H1 (cell line): Measurements from ENCODE around the gene UPF3A. TPM values are rescaled to one million over a fixed set of nuclear protein-coding genes. Genes with fewer than 3 reads are reported as not detected.

Experiments
- EZH2 ChIP-seq: fragments of 200-600 bp; sonication (generic); IDR thresholded peaks from 2 replicates; pipeline ENCODE4 v1.7.1; 2012; ENCODE audit warnings: low read depth, mild to moderate bottlenecking, moderate library complexity, low read length, inconsistent platforms; ENCODE audit not compliant: severe bottlenecking
- ZNF274 ChIP-seq: IDR thresholded peaks from 2 replicates; pipeline ENCODE4 v1.7.0; 2012; ENCODE audit warnings: low read length, borderline replicate concordance; ENCODE audit errors: extremely low read depth
- polyA plus RNA-seq, 7 experiments: library from polyadenylated mRNA; depleted of rRNA in 3 of 7; stranded (reverse) in 5 of 7; unstranded in 2 of 7; fragments of >200 nt in 5 of 7; fragments of 200-250 nt in 2 of 7; gene quantifications; 1 replicate in 5 of 7; 2 replicates in 1 of 7; 4 replicates in 1 of 7; pipeline versions ENCODE4 v1.2.1 to v1.2.3, GENCODE V29; 2011 to 2013; ENCODE audit warnings: missing spikeins in 2 of 7, mixed read lengths in 2 of 7
- total RNA-seq: library from RNA; stranded (reverse); fragmentation: NEBNext Ultra II Directional; extraction: Animal tissue kit (Norgen Biotek cat#: 25700); gene quantifications from 2 replicates; pipeline ENCODE4 v1.2.1, GENCODE V29; 2021
- TF ChIP-seq, protein P1 (sequence below), 3 experiments: IDR thresholded peaks; 1 replicate in 2 of 3; 2 replicates in 1 of 3; pipeline versions ENCODE4 v1.5.1 to v1.6.1; 2011; ENCODE audit warnings: low read length in 3 of 3, mild to moderate bottlenecking in 3 of 3, inconsistent platforms in 2 of 3, low read depth in 1 of 3, moderate library complexity in 1 of 3; ENCODE audit not compliant: insufficient read depth in 1 of 3; ENCODE audit errors: control extremely low read depth in 1 of 3
- TF ChIP-seq, protein P2 (sequence below): fragments of 300-600 bp; sonication (generic); IDR thresholded peaks from 2 replicates; pipeline ENCODE4 v1.7.1; 2012; ENCODE audit warnings: low read length, moderate library complexity, mild to moderate bottlenecking, inconsistent platforms; ENCODE audit not compliant: insufficient replicate concordance
- TF ChIP-seq, protein P3 (sequence below): IDR thresholded peaks from 2 replicates; pipeline ENCODE4 v1.6.1; 2011; ENCODE audit warnings: low read length, improper control_type of control experiment

The UPF3A gene
- total and polyA plus RNA-seq, 2 of the 8 experiments (the other 6 are each of a cell fraction or from before 2014, with no cell fraction given), result 47.1 to 58.2 TPM

DNA sequence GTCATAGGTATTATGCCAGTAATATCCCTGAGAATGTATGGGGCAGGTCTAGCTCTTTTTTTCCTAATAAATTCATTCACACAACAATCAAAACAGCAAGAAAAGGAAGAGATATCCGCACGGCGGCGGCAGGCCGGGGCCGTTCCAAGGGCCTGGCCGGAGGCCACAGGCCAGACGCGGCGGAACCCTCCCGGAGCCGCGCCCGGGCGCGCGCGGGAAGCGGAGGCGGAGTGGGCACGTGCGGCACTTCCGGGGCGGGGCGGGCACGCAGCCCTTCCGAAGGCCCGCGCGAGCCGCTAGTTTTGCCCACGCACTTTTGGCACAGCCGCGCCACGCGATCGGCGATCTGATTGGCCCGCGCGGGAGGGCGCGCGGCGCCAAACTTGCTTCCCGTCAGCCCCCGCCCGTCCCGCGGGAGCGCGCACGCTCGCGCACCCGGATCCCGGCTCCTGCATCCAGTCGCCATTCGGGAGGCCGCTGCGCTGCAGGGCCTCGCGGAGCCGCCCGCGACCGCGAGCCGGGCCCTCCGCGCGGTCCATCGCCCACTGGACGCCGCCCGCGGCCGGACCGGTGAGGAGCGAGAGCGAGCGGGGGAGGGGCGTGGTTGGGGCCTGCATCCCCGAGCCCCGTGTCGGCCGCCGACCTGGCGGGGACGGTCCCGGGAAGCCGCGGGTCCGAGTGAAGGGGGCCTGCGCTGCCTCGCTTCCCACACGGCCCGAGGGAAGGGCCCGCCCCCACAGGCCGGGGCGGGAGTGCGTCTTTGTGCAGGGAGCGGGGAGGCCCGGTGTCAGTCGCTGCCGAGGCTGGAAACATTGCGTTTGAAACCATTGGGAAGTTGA, 32.9 kb downstream of the UPF3A start, which contains the start of gene CHAMP1 (continued):
- TF ChIP-seq, protein P1, sequence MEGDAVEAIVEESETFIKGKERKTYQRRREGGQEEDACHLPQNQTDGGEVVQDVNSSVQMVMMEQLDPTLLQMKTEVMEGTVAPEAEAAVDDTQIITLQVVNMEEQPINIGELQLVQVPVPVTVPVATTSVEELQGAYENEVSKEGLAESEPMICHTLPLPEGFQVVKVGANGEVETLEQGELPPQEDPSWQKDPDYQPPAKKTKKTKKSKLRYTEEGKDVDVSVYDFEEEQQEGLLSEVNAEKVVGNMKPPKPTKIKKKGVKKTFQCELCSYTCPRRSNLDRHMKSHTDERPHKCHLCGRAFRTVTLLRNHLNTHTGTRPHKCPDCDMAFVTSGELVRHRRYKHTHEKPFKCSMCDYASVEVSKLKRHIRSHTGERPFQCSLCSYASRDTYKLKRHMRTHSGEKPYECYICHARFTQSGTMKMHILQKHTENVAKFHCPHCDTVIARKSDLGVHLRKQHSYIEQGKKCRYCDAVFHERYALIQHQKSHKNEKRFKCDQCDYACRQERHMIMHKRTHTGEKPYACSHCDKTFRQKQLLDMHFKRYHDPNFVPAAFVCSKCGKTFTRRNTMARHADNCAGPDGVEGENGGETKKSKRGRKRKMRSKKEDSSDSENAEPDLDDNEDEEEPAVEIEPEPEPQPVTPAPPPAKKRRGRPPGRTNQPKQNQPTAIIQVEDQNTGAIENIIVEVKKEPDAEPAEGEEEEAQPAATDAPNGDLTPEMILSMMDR (IDR thresholded peaks at IDR 0.05; ENCODE audit: control extremely low read depth in 1 of 3, insufficient read depth in 1 of 3, low read depth in 1 of 3, low read length in 3 of 3), result peak in 1 of 3 experiments; percentile 3; a peak in 2 of 4 replicates
- TF ChIP-seq ZNF274, result no peak
- TF ChIP-seq, protein P2, sequence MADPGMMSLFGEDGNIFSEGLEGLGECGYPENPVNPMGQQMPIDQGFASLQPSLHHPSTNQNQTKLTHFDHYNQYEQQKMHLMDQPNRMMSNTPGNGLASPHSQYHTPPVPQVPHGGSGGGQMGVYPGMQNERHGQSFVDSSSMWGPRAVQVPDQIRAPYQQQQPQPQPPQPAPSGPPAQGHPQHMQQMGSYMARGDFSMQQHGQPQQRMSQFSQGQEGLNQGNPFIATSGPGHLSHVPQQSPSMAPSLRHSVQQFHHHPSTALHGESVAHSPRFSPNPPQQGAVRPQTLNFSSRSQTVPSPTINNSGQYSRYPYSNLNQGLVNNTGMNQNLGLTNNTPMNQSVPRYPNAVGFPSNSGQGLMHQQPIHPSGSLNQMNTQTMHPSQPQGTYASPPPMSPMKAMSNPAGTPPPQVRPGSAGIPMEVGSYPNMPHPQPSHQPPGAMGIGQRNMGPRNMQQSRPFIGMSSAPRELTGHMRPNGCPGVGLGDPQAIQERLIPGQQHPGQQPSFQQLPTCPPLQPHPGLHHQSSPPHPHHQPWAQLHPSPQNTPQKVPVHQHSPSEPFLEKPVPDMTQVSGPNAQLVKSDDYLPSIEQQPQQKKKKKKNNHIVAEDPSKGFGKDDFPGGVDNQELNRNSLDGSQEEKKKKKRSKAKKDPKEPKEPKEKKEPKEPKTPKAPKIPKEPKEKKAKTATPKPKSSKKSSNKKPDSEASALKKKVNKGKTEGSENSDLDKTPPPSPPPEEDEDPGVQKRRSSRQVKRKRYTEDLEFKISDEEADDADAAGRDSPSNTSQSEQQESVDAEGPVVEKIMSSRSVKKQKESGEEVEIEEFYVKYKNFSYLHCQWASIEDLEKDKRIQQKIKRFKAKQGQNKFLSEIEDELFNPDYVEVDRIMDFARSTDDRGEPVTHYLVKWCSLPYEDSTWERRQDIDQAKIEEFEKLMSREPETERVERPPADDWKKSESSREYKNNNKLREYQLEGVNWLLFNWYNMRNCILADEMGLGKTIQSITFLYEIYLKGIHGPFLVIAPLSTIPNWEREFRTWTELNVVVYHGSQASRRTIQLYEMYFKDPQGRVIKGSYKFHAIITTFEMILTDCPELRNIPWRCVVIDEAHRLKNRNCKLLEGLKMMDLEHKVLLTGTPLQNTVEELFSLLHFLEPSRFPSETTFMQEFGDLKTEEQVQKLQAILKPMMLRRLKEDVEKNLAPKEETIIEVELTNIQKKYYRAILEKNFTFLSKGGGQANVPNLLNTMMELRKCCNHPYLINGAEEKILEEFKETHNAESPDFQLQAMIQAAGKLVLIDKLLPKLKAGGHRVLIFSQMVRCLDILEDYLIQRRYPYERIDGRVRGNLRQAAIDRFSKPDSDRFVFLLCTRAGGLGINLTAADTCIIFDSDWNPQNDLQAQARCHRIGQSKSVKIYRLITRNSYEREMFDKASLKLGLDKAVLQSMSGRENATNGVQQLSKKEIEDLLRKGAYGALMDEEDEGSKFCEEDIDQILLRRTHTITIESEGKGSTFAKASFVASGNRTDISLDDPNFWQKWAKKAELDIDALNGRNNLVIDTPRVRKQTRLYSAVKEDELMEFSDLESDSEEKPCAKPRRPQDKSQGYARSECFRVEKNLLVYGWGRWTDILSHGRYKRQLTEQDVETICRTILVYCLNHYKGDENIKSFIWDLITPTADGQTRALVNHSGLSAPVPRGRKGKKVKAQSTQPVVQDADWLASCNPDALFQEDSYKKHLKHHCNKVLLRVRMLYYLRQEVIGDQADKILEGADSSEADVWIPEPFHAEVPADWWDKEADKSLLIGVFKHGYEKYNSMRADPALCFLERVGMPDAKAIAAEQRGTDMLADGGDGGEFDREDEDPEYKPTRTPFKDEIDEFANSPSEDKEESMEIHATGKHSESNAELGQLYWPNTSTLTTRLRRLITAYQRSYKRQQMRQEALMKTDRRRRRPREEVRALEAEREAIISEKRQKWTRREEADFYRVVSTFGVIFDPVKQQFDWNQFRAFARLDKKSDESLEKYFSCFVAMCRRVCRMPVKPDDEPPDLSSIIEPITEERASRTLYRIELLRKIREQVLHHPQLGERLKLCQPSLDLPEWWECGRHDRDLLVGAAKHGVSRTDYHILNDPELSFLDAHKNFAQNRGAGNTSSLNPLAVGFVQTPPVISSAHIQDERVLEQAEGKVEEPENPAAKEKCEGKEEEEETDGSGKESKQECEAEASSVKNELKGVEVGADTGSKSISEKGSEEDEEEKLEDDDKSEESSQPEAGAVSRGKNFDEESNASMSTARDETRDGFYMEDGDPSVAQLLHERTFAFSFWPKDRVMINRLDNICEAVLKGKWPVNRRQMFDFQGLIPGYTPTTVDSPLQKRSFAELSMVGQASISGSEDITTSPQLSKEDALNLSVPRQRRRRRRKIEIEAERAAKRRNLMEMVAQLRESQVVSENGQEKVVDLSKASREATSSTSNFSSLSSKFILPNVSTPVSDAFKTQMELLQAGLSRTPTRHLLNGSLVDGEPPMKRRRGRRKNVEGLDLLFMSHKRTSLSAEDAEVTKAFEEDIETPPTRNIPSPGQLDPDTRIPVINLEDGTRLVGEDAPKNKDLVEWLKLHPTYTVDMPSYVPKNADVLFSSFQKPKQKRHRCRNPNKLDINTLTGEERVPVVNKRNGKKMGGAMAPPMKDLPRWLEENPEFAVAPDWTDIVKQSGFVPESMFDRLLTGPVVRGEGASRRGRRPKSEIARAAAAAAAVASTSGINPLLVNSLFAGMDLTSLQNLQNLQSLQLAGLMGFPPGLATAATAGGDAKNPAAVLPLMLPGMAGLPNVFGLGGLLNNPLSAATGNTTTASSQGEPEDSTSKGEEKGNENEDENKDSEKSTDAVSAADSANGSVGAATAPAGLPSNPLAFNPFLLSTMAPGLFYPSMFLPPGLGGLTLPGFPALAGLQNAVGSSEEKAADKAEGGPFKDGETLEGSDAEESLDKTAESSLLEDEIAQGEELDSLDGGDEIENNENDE, result no peak
- no peak for TF ChIP-seq EZH2
- TF ChIP-seq, protein P3, sequence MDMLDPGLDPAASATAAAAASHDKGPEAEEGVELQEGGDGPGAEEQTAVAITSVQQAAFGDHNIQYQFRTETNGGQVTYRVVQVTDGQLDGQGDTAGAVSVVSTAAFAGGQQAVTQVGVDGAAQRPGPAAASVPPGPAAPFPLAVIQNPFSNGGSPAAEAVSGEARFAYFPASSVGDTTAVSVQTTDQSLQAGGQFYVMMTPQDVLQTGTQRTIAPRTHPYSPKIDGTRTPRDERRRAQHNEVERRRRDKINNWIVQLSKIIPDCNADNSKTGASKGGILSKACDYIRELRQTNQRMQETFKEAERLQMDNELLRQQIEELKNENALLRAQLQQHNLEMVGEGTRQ, result no peak
